Astrocyte (in vitro differentiated cells and primary cell): ENCODE measurements around the gene FAM181B.

ENCODE experiments used
- EZH2 ChIP-seq: IDR thresholded peaks from 2 replicates; pipeline ENCODE4 v1.6.1; 2012; ENCODE audit warnings: mild to moderate bottlenecking, low read length, inconsistent platforms; ENCODE audit not compliant: insufficient read depth
- TF ChIP-seq, protein P1 (sequence below): IDR thresholded peaks from 2 replicates; pipeline ENCODE4 v1.5.1; 2011; ENCODE audit warnings: low read depth, mild to moderate bottlenecking, inconsistent platforms, low read length, moderate library complexity; ENCODE audit not compliant: insufficient read depth

- TF ChIP-seq, protein P1, sequence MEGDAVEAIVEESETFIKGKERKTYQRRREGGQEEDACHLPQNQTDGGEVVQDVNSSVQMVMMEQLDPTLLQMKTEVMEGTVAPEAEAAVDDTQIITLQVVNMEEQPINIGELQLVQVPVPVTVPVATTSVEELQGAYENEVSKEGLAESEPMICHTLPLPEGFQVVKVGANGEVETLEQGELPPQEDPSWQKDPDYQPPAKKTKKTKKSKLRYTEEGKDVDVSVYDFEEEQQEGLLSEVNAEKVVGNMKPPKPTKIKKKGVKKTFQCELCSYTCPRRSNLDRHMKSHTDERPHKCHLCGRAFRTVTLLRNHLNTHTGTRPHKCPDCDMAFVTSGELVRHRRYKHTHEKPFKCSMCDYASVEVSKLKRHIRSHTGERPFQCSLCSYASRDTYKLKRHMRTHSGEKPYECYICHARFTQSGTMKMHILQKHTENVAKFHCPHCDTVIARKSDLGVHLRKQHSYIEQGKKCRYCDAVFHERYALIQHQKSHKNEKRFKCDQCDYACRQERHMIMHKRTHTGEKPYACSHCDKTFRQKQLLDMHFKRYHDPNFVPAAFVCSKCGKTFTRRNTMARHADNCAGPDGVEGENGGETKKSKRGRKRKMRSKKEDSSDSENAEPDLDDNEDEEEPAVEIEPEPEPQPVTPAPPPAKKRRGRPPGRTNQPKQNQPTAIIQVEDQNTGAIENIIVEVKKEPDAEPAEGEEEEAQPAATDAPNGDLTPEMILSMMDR, result no peak
- no peak for TF ChIP-seq EZH2
These were observed 45.1 kb upstream of the FAM181B start for GRCh38 chr11:82778776-82779175.
